Choroid plexus epithelial cell (primary cell): ENCODE measurements around the gene SPACA6.

ENCODE experiments used
- DNase-seq: peaks from one replicate; pipeline ENCODE4 v3.0.0-alpha.2; 2010; ENCODE audit warnings: low read depth
- H3K4me3 ChIP-seq: 2 replicates; pipeline ENCODE4 v1.5.1; 2011; ENCODE audit warnings: low read depth, mild to moderate bottlenecking, control low read depth, low read length, moderate library complexity
- CTCF ChIP-seq: conservative IDR thresholded peaks from 2 replicates; pipeline ENCODE4 v1.5.1; 2011; ENCODE audit warnings: low read depth, mild to moderate bottlenecking, control low read depth, inconsistent platforms, low read length, moderate library complexity

SPACA6 gene

DNA sequence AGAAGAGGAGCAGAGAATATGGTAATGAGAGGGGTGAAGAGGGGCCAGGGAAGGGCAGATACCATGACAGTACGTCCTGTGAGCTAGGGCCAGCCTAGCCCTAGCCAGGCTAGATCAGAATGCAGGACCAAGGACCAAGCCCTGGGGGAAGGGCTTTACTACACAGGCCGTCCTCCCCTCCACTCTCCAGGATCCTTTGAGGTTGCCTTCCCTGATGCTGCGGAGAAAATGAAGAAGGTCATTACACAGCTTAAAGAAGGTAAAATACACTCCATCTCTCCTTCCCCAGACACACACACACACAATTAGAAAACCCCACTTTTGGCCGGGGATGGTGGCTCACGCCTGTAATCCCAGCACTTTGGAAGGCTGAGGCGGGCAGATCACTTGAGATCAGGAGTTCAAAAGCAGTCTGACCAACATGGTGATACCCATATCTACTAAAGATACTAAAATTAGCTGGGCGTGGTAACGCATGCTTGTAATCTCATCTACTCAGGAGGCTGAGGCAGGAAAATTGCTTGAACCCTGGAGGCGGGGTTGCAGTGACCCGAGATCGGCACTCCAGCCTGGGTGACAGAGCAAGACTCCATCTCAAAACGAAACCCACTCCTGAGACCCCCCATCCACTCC, 8.5 kb downstream of the SPACA6 start:
- TF ChIP-seq CTCF: no peak
- no peak for DNase-seq
- H3K4me3 ChIP-seq: no peak overlapping the region

GRCh38 chr19:51702103-51702824, 9.1 kb downstream of the SPACA6 start:
- TF ChIP-seq CTCF: no peak
- peak; percentile 67 for DNase-seq
- no peak overlapping the region for H3K4me3 ChIP-seq

GRCh38 chr19:51702825-51703574, 9.9 kb downstream of the SPACA6 start:
- H3K4me3 ChIP-seq: no peak overlapping the region
- no peak for TF ChIP-seq CTCF
- DNase-seq: peak; percentile 15

GRCh38 chr19:51703575-51704515, 10.7 kb downstream of the SPACA6 start:
- peak overlapping the region; percentile 59 for H3K4me3 ChIP-seq
- peak; percentile 62 for TF ChIP-seq CTCF
- DNase-seq: peak; percentile 98

DNA sequence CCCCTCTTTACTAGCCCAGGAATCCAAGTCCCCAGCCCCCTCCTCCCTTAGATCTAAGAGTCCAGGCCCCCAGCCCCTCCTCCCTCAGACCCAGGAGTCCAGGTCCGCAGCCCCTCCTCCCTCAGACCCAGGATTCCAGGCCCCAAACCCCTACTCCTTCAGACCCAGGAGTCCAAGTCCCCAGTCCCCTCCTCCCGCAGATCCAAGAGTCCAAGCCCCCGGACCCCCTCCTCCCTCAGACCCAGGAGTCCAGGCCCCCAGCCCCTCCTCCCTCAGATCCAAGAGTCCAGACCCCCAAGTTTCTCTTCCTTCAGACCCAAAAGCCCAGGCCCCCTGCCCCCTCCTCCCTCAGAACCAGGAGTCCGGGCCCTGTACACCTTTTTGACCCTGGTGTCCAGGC, 11.5 kb downstream of the SPACA6 start:
- no peak for DNase-seq
- no peak for TF ChIP-seq CTCF
- peak overlapping the region; percentile 59 for H3K4me3 ChIP-seq

- peak; percentile 28 for DNase-seq
- TF ChIP-seq CTCF: no peak
- no peak overlapping the region for H3K4me3 ChIP-seq
These were observed 13.2 kb downstream of the SPACA6 start for GRCh38 chr19:51706296-51706695.
